Vagina (tissue), 2 donors: ENCODE data around the gene TCF7L1. TPM values are rescaled to one million over a fixed set of nuclear protein-coding genes. Genes with fewer than 3 reads are reported as not detected.

ENCODE experiments used
- DNase-seq, 2 donors: peaks; one replicate each; pipeline ENCODE4 v3.0.0-alpha.2; 2017; ENCODE audit errors: extremely low spot score in 2 of 2
- H3K27ac ChIP-seq: fragments of 200-600 bp; sonication (generic); one replicate; pipeline ENCODE4 v1.5.1; 2019
- H3K27me3 ChIP-seq: fragments of 200-600 bp; sonication (generic); one replicate; pipeline ENCODE4 v1.5.1; 2019
- H3K36me3 ChIP-seq, 2 donors: fragments of 200-600 bp; sonication (generic); one replicate each; pipeline ENCODE4 v1.5.1; 2017 to 2019
- H3K4me1 ChIP-seq: fragments of 200-600 bp; sonication (generic); one replicate; pipeline ENCODE4 v1.5.1; 2019
- H3K4me3 ChIP-seq, 2 donors: fragments of 200-600 bp; sonication (generic); 1 replicate in 1 of 2; 2 replicates in 1 of 2; pipeline ENCODE4 v1.5.1; 2016 to 2019
- H3K9me3 ChIP-seq: fragments of 200-600 bp; sonication (generic); one replicate; pipeline ENCODE4 v1.5.1; 2019
- CTCF ChIP-seq, 3 experiments: fragments of 450-650 bp in 2 of 3; fragments of 200-600 bp in 1 of 3; sonication (generic) in 1 of 3; IDR thresholded peaks; one replicate each; pipeline ENCODE4 v1.5.1; 2017 to 2019; ENCODE audit warnings: antibody characterized with exemption in 3 of 3, mild to moderate bottlenecking in 2 of 3, moderate library complexity in 2 of 3
- POLR2A ChIP-seq, 2 donors: fragments of 450-650 bp; IDR thresholded peaks; one replicate each; pipeline ENCODE4 v1.6.1; 2017; ENCODE audit warnings: antibody characterized with exemption in 2 of 2, mild to moderate bottlenecking in 2 of 2, moderate library complexity in 2 of 2
- POLR2AphosphoS5 ChIP-seq, 2 donors: sonication (generic); formaldehyde crosslinking; IDR thresholded peaks; one replicate each; pipeline ENCODE4 v1.9.0; 2017; ENCODE audit warnings: antibody characterized with exemption in 2 of 2, mild to moderate bottlenecking in 2 of 2, low read depth in 1 of 2; ENCODE audit not compliant: insufficient read depth in 1 of 2
- intact Hi-C: fragments of 100-400 bp; cut with DNase I; formaldehyde crosslinking; loops from one replicate; pipeline ENCODE4 v1.15.1; 2023
- total RNA-seq: library from RNA; depleted of rRNA; stranded (reverse); fragments of >200 nt; gene quantifications from one replicate; pipeline ENCODE4 v1.2.3, GENCODE V29; 2016

The TCF7L1 gene
- total RNA-seq, 1 donor from 2014 or later, result 8.3 TPM

- intact Hi-C loops, result no loop called here
These were observed 24.2 kb downstream of the TCF7L1 start for GRCh38 chr2:85157345-85157744.

GRCh38 chr2:85158559-85159273 lies 25.5 kb downstream of the TCF7L1 start:
- TF ChIP-seq POLR2AphosphoS5 (IDR thresholded peaks at IDR 0.05; ENCODE audit: insufficient read depth in 1 of 2, low read depth in 1 of 2), result no peak
- no peak for TF ChIP-seq POLR2A (IDR thresholded peaks at IDR 0.05)
- no peak for TF ChIP-seq CTCF (IDR thresholded peaks at IDR 0.05)
- no peaks in the 10 kb centered on the region for H3K9me3 ChIP-seq
- no peak overlapping the region for H3K27ac ChIP-seq
- no peak for DNase-seq
- no peaks in the 10 kb centered on the region for H3K36me3 ChIP-seq
- H3K4me3 ChIP-seq, result no peak overlapping the region
- H3K27me3 ChIP-seq, result no peaks in the 10 kb centered on the region
- intact Hi-C loops, result no loop called here
- peaks cover 75% of the 10 kb centered on the region for H3K4me1 ChIP-seq

More at GRCh38 chr2:85157345-85157744, 24.2 kb downstream of the TCF7L1 start:
- no peak for DNase-seq
- no peaks in the 10 kb centered on the region for H3K36me3 ChIP-seq
- no peaks in the 10 kb centered on the region for H3K9me3 ChIP-seq
- no peak overlapping the region for H3K27ac ChIP-seq
- H3K4me3 ChIP-seq, result no peak overlapping the region
- H3K27me3 ChIP-seq, result no peaks in the 10 kb centered on the region
- peaks cover 64% of the 10 kb centered on the region for H3K4me1 ChIP-seq
- TF ChIP-seq POLR2AphosphoS5 (IDR thresholded peaks at IDR 0.05; ENCODE audit: insufficient read depth in 1 of 2, low read depth in 1 of 2) (no peak), POLR2A (IDR thresholded peaks at IDR 0.05) (no peak), CTCF (IDR thresholded peaks at IDR 0.05) (no peak)

GRCh38 chr2:85159589-85159988 lies 26.4 kb downstream of the TCF7L1 start:
- intact Hi-C loops, result no loop called here
- DNase-seq, result no peak
- TF ChIP-seq POLR2A (IDR thresholded peaks at IDR 0.05) (no peak), POLR2AphosphoS5 (IDR thresholded peaks at IDR 0.05; ENCODE audit: insufficient read depth in 1 of 2, low read depth in 1 of 2) (no peak), CTCF (IDR thresholded peaks at IDR 0.05) (no peak)
- Histone ChIP-seq H3K27me3 (no peaks in the 10 kb centered on the region), H3K9me3 (no peaks in the 10 kb centered on the region), H3K4me1 (peaks cover 72% of the 10 kb centered on the region), H3K27ac (no peak overlapping the region), H3K36me3 (no peaks in the 10 kb centered on the region), H3K4me3 (no peak overlapping the region)

GRCh38 chr2:85160966-85161960 lies 28.1 kb downstream of the TCF7L1 start:
- no peak for DNase-seq
- no peak overlapping the region for H3K27ac ChIP-seq
- intact Hi-C loops, result no loop called here
- no peak for TF ChIP-seq POLR2AphosphoS5 (IDR thresholded peaks at IDR 0.05; ENCODE audit: insufficient read depth in 1 of 2, low read depth in 1 of 2)
- TF ChIP-seq POLR2A (IDR thresholded peaks at IDR 0.05), result no peak
- TF ChIP-seq CTCF (IDR thresholded peaks at IDR 0.05), result no peak
- no peaks in the 10 kb centered on the region for H3K9me3 ChIP-seq
- no peaks in the 10 kb centered on the region for H3K27me3 ChIP-seq
- peaks cover 60% of the 10 kb centered on the region for H3K4me1 ChIP-seq
- no peak overlapping the region for H3K4me3 ChIP-seq
- H3K36me3 ChIP-seq, result no peaks in the 10 kb centered on the region
